H9 (cell line): Measurements from ENCODE around the gene RORC. TPM values are rescaled to one million over a fixed set of nuclear protein-coding genes. Genes with fewer than 3 reads are reported as not detected.

Experiments
- DNase-seq: peaks from one replicate; pipeline ENCODE4 v3.0.0-alpha.2; 2017
- H2AFZ ChIP-seq: one replicate; pipeline ENCODE4 v1.6.1; 2013; ENCODE audit warnings: mild to moderate bottlenecking, low read length, control low read depth, moderate library complexity
- H2AK5ac ChIP-seq: 2 replicates; pipeline ENCODE4 v1.6.1; 2013; ENCODE audit warnings: low read length, control low read depth, mixed read lengths; ENCODE audit not compliant: insufficient read length
- H2BK120ac ChIP-seq: one replicate; pipeline ENCODE4 v1.6.1; 2013; ENCODE audit warnings: low read depth, mild to moderate bottlenecking, low read length, control low read depth, inconsistent platforms; ENCODE audit not compliant: poor library complexity, severe bottlenecking
- H2BK12ac ChIP-seq: 2 replicates; pipeline ENCODE4 v1.6.1; 2013; ENCODE audit warnings: low read length, control low read depth, mixed read lengths, low read depth; ENCODE audit not compliant: insufficient read length
- H2BK15ac ChIP-seq: 2 replicates; pipeline ENCODE4 v1.6.1; 2013; ENCODE audit warnings: low read depth, low read length, control low read depth
- H2BK20ac ChIP-seq: one replicate; pipeline ENCODE4 v1.6.1; 2013; ENCODE audit warnings: low read depth, mild to moderate bottlenecking, low read length, control low read depth, inconsistent platforms; ENCODE audit not compliant: poor library complexity, severe bottlenecking
- H2BK5ac ChIP-seq: 2 replicates; pipeline ENCODE4 v1.6.1; 2013; ENCODE audit warnings: low read length, control low read depth, mixed read lengths; ENCODE audit not compliant: insufficient read length
- H3K14ac ChIP-seq: 2 replicates; pipeline ENCODE4 v1.6.1; 2013; ENCODE audit warnings: low read length, control low read depth; ENCODE audit not compliant: insufficient read depth
- H3K18ac ChIP-seq: 2 replicates; pipeline ENCODE4 v1.6.1; 2013; ENCODE audit warnings: low read depth, mild to moderate bottlenecking, mixed read lengths, low read length, control low read depth; ENCODE audit not compliant: insufficient read length
- H3K23ac ChIP-seq: 2 replicates; pipeline ENCODE4 v1.6.1; 2013; ENCODE audit warnings: low read length, control low read depth, mixed read lengths, low read depth; ENCODE audit not compliant: insufficient read length
- H3K23me2 ChIP-seq: 2 replicates; pipeline ENCODE4 v1.6.1; 2013; ENCODE audit warnings: low read depth, mild to moderate bottlenecking, mixed read lengths, low read length, control low read depth; ENCODE audit not compliant: insufficient read length, poor library complexity, severe bottlenecking
- H3K27ac ChIP-seq: 2 replicates; pipeline ENCODE4 v1.5.1; 2013; ENCODE audit warnings: low read length, control low read depth, mixed read lengths, low read depth; ENCODE audit not compliant: insufficient read length
- H3K27me3 ChIP-seq: 2 replicates; pipeline ENCODE4 v1.6.1; 2013; ENCODE audit warnings: low read length, control low read depth, inconsistent platforms; ENCODE audit not compliant: insufficient read depth
- H3K4ac ChIP-seq: 2 replicates; pipeline ENCODE4 v1.6.1; 2013; ENCODE audit warnings: low read depth, mild to moderate bottlenecking, control low read depth, inconsistent platforms, low read length, moderate library complexity
- H3K4me1 ChIP-seq: 2 replicates; pipeline ENCODE4 v1.6.1; 2013; ENCODE audit warnings: low read length, control low read depth, inconsistent platforms; ENCODE audit not compliant: insufficient read depth
- H3K4me2 ChIP-seq: 2 replicates; pipeline ENCODE4 v1.6.1; 2013; ENCODE audit warnings: low read length, control low read depth, mixed read lengths; ENCODE audit not compliant: insufficient read length, insufficient read depth
- H3K56ac ChIP-seq: 2 replicates; pipeline ENCODE4 v1.6.1; 2013; ENCODE audit warnings: low read depth, mild to moderate bottlenecking, mixed read lengths, low read length, control low read depth; ENCODE audit not compliant: insufficient read length
- H3K79me1 ChIP-seq: 2 replicates; pipeline ENCODE4 v1.6.1; 2013; ENCODE audit warnings: low read depth, mild to moderate bottlenecking, moderate library complexity, low read length, control low read depth, inconsistent platforms; ENCODE audit not compliant: insufficient read depth, poor library complexity, severe bottlenecking
- H3K79me2 ChIP-seq: 2 replicates; pipeline ENCODE4 v1.6.1; 2013; ENCODE audit warnings: low read length, control low read depth, inconsistent platforms; ENCODE audit not compliant: insufficient read depth
- H3K9ac ChIP-seq: 2 replicates; pipeline ENCODE4 v1.6.1; 2013; ENCODE audit warnings: low read length, control low read depth, mixed read lengths; ENCODE audit not compliant: insufficient read length; ENCODE audit errors: extremely low read depth
- H3K9me3 ChIP-seq: one replicate; pipeline ENCODE4 v1.6.1; 2013; ENCODE audit warnings: low read depth, low read length, inconsistent platforms; ENCODE audit not compliant: control insufficient read depth
- H3T11ph ChIP-seq: one replicate; pipeline ENCODE4 v1.6.1; 2013; ENCODE audit warnings: mild to moderate bottlenecking, low read length, control low read depth, inconsistent platforms
- H4K20me1 ChIP-seq: one replicate; pipeline ENCODE4 v1.6.1; 2013; ENCODE audit not compliant: control insufficient read depth, insufficient read length, insufficient read depth
- H4K5ac ChIP-seq: 2 replicates; pipeline ENCODE4 v1.6.1; 2013; ENCODE audit warnings: low read depth, mild to moderate bottlenecking, mixed read lengths, low read length, control low read depth; ENCODE audit not compliant: insufficient read length
- H4K8ac ChIP-seq: replicated peaks from 2 replicates; pipeline ENCODE4 v1.6.1; 2013; ENCODE audit warnings: low read length, control low read depth, mixed read lengths, low read depth; ENCODE audit not compliant: insufficient read length
- H4K91ac ChIP-seq: 2 replicates; pipeline ENCODE4 v1.6.1; 2013; ENCODE audit warnings: low read depth, mild to moderate bottlenecking, moderate library complexity, mixed read lengths, low read length, control low read depth; ENCODE audit not compliant: insufficient read length
- H3K27ac Mint-ChIP-seq, 3 experiments: 2 replicates in 2 of 3; 3 replicates in 1 of 3; pipeline ENCODE4 v1.8.0; 2020 to 2021; ENCODE audit warnings: mixed read lengths in 3 of 3, mild to moderate bottlenecking in 1 of 3, moderate library complexity in 1 of 3
- H3K27me3 Mint-ChIP-seq: 2 replicates; pipeline ENCODE4 v1.8.0; 2021; ENCODE audit warnings: low read depth, mild to moderate bottlenecking, moderate library complexity, mixed read lengths
- H3K36me3 Mint-ChIP-seq, 3 experiments: 2 replicates in 2 of 3; 3 replicates in 1 of 3; pipeline ENCODE4 v1.8.0; 2020 to 2021; ENCODE audit warnings: low read depth in 3 of 3, mixed read lengths in 3 of 3; ENCODE audit not compliant: insufficient read depth in 1 of 3
- H3K4me1 Mint-ChIP-seq, 2 experiments: 2 replicates each; pipeline ENCODE4 v1.8.0; 2020; ENCODE audit warnings: mixed read lengths in 2 of 2
- H3K4me3 Mint-ChIP-seq, 2 experiments: 2 replicates in 1 of 2; 3 replicates in 1 of 2; pipeline ENCODE4 v1.8.0; 2020 to 2021; ENCODE audit warnings: mild to moderate bottlenecking in 2 of 2, mixed read lengths in 2 of 2, moderate library complexity in 1 of 2
- H3K9me3 Mint-ChIP-seq, 2 experiments: 2 replicates in 1 of 2; 3 replicates in 1 of 2; pipeline ENCODE4 v1.8.0; 2020; ENCODE audit warnings: mild to moderate bottlenecking in 2 of 2, mixed read lengths in 2 of 2, moderate library complexity in 1 of 2
- WGBS: extraction: QIAGEN DNeasy Blood & Tissue Kit; methylation state at CpG from one replicate; pipeline ENCODE4 v1.1.7; 2013; ENCODE audit warnings: missing lambda C conversion rate, low lambda C conversion rate, mixed read lengths; ENCODE audit not compliant: insufficient read length; ENCODE audit errors: extremely low coverage; 5-methylcytosine and 5-hydroxymethylcytosine counted together
- total RNA-seq: library from RNA; stranded (reverse); gene quantifications from 2 replicates; pipeline ENCODE4 v1.2.1, GENCODE V29; 2021
- TF ChIP-seq, protein P1 (sequence below): fragments of 200-600 bp; sonication (generic); conservative IDR thresholded peaks from 3 replicates; pipeline ENCODE4 v1.8.0; 2021; ENCODE audit warnings: antibody characterized with exemption, mild to moderate bottlenecking

The RORC gene
- total RNA-seq, 1 experiment from 2014 or later = 0.52 TPM

DNA sequence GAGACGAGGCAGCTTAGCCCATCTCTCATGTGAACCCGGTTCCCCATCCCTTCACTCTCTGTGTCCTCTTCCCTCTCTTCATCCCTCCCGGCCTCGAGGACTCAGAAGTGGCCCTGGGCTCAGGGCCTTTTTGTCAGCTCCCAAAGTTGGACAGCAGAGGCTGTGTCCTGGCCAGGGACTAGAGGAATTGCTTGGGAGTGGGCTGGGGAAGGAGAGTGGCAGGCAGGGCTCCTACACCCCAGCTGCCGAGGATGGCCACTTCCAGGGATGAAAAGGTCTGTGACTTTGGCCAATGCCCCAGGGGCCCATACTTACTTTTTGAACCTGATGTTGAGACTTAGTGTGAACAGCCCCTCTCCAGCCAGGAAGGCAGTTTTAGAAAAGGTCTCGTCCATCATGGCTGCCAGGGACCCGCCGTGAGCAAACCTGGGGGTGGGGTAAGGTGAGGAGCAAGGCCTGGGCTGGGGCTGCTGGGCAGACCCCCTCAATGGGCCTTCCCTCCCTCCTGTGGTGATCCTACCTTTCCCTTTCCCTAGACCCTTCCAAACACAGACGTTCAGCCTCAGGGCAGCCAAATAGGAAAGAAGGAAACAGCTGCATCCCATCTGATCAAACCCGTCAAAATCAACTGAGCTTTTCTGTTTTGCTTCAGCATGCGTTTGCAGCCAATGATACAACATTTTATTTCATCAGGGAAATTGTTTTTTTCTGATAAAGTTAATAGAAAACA is 16.4 kb upstream of the RORC start:
- Histone ChIP-seq H4K5ac (no peak overlapping the region), H4K91ac (no peak overlapping the region), H3K27ac (no peak overlapping the region), H3K79me1 (no peaks in the 10 kb centered on the region), H2BK12ac (no peak overlapping the region), H2AK5ac (no peak overlapping the region), H3K4me2 (no peak overlapping the region), H2BK20ac (no peak overlapping the region), H3K4me1 (peaks cover 3% of the 10 kb centered on the region; the same call in 1 of the 2 replicates), H3K27me3 (no peaks in the 10 kb centered on the region), H3K23me2 (no peaks in the 10 kb centered on the region), H3K14ac (no peak overlapping the region), H4K20me1 (no peaks in the 10 kb centered on the region), H2BK120ac (no peak overlapping the region), H3K9me3 (no peaks in the 10 kb centered on the region), H3K18ac (no peak overlapping the region), H2BK15ac (no peak overlapping the region), H3K23ac (no peak overlapping the region), H3K9ac (no peak overlapping the region), H3T11ph (no peak overlapping the region), H2AFZ (no peak overlapping the region), H3K4ac (no peak overlapping the region), H2BK5ac (no peak overlapping the region), H3K56ac (no peak overlapping the region), H3K79me2 (no peaks in the 10 kb centered on the region), H4K8ac (no peak overlapping the region)
- Mint-ChIP-seq H3K9me3 (no peaks in the 10 kb centered on the region), H3K4me3 (no peak overlapping the region), H3K27ac (no peak overlapping the region), H3K27me3 (peaks cover 43% of the 10 kb centered on the region), H3K4me1 (peaks cover 24% of the 10 kb centered on the region in 2 experiments), H3K36me3 (peaks cover 0 to 11% (median 0%) of the 10 kb centered on the region in 3 experiments; a peak in 1 of 7 replicates)
- no CpG with 5 or more reads among the region's 11 CpGs for WGBS
- TF ChIP-seq, protein P1, sequence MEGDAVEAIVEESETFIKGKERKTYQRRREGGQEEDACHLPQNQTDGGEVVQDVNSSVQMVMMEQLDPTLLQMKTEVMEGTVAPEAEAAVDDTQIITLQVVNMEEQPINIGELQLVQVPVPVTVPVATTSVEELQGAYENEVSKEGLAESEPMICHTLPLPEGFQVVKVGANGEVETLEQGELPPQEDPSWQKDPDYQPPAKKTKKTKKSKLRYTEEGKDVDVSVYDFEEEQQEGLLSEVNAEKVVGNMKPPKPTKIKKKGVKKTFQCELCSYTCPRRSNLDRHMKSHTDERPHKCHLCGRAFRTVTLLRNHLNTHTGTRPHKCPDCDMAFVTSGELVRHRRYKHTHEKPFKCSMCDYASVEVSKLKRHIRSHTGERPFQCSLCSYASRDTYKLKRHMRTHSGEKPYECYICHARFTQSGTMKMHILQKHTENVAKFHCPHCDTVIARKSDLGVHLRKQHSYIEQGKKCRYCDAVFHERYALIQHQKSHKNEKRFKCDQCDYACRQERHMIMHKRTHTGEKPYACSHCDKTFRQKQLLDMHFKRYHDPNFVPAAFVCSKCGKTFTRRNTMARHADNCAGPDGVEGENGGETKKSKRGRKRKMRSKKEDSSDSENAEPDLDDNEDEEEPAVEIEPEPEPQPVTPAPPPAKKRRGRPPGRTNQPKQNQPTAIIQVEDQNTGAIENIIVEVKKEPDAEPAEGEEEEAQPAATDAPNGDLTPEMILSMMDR = no peak
- DNase-seq = no peak
